ENCODE measurements around the gene CHSY1. TPM values are rescaled to one million over a fixed set of nuclear protein-coding genes. Genes with fewer than 3 reads are reported as not detected.
A peak's percentile ranks its signal among the peaks of the same experiment; 100 is the strongest.

Gene CHSY1
- total and polyA plus RNA-seq, 10 of the 15 experiments (the other 5 are each of a cell fraction or from before 2014, with no cell fraction given): 1.4 to 31.2 (median 10.5) TPM

GRCh38 chr15:101174152-101174920, 77.5 kb downstream of the CHSY1 start:
- ATAC-seq (no peak), DNase-seq (ENCODE audit: low read depth, low spot score) (no peak), FAIRE-seq (no peak)
- ChIA-PET SMC1A (ENCODE audit: uncharacterized antibody, unreplicated experiment) (interaction anchor here (1.4 kb wide), 1 partner anchor 30 kb away, joined by 5 read pairs; no protein-coding TSS in a partner anchor), POLR2A (no interaction called here), RAD21 (ENCODE audit: unreplicated experiment) (no interaction called here), CTCF (no interaction called here)
- Histone ChIP-seq H3K9ac (ENCODE audit: control insufficient read depth, insufficient read depth, low read length) (no peak overlapping the region), H3K9me3 (replicated peaks; ENCODE audit: control insufficient read depth, insufficient read depth, low read length) (no peaks in the 10 kb centered on the region; the same call in 2 of the 3 replicates), H3K36me3 (ENCODE audit: control insufficient read depth in 2 of 2, insufficient read depth in 2 of 2, low read length in 1 of 2) (peaks cover 7 to 11% of the 10 kb centered on the region in 2 experiments), H3K27ac (ENCODE audit: control insufficient read depth, insufficient read depth) (no peak overlapping the region), H4K20me1 (ENCODE audit: control insufficient read depth, insufficient read depth) (no peaks in the 10 kb centered on the region), H2AFZ (ENCODE audit: control insufficient read depth, low read depth, low read length) (no peak overlapping the region), H3K4me1 (ENCODE audit: control insufficient read depth, insufficient read depth, low read length) (peaks cover 4% of the 10 kb centered on the region; the same call in 1 of the 2 replicates), H3K4me3 (no peak overlapping the region), H3K79me2 (ENCODE audit: control insufficient read depth, insufficient read depth, low read length) (no peaks in the 10 kb centered on the region), H3K4me2 (ENCODE audit: control insufficient read depth, insufficient read depth) (no peak overlapping the region), H3K27me3 (replicated peaks in 1 of 2; ENCODE audit: control insufficient read depth in 2 of 2, insufficient read depth in 2 of 2, low read length in 1 of 2) (no peaks in the 10 kb centered on the region)
- no TSS peak for BruUV-seq (replicated peaks)
- TF ChIP-seq CBX5 (IDR thresholded peaks at IDR 0.05; ENCODE audit: low read depth) (no peak), POLR2A (IDR thresholded peaks at IDR 0.05; ENCODE audit: low read depth, low read length) (peak; percentile 26; the same call in 1 of the 2 replicates)
- 98% methylated on average over 24 of the region's 29 CpGs for WGBS (ENCODE audit: insufficient coverage, insufficient replicate concordance, low lambda C conversion rate, missing lambda C conversion rate)
- in situ Hi-C loops (cut with MboI): no loop called here
- intact Hi-C loops (cut with micrococcal nuclease; ENCODE audit: unreplicated experiment): no loop called here

- POLR2A ChIA-PET: no interaction called here
- Histone ChIP-seq H3K9ac (ENCODE audit: control insufficient read depth, insufficient read depth, low read length) (no peak overlapping the region), H3K79me2 (ENCODE audit: control insufficient read depth, insufficient read depth, low read length) (no peaks in the 10 kb centered on the region), H4K20me1 (ENCODE audit: control insufficient read depth, insufficient read depth) (no peaks in the 10 kb centered on the region), H2AFZ (ENCODE audit: control insufficient read depth, low read depth, low read length) (no peak overlapping the region), H3K4me3 (no peak overlapping the region), H3K4me2 (ENCODE audit: control insufficient read depth, insufficient read depth) (no peak overlapping the region), H3K27me3 (replicated peaks in 1 of 2; ENCODE audit: control insufficient read depth in 2 of 2, insufficient read depth in 2 of 2, low read length in 1 of 2) (no peaks in the 10 kb centered on the region), H3K27ac (ENCODE audit: control insufficient read depth, insufficient read depth) (no peak overlapping the region), H3K9me3 (replicated peaks; ENCODE audit: control insufficient read depth, insufficient read depth, low read length) (no peaks in the 10 kb centered on the region; the same call in 2 of the 3 replicates), H3K4me1 (ENCODE audit: control insufficient read depth, insufficient read depth, low read length) (peaks cover 4% of the 10 kb centered on the region; the same call in 1 of the 2 replicates), H3K36me3 (ENCODE audit: control insufficient read depth in 2 of 2, insufficient read depth in 2 of 2, low read length in 1 of 2) (peaks cover 5 to 9% of the 10 kb centered on the region in 2 experiments)
- FAIRE-seq (no peak), ATAC-seq (no peak), DNase-seq (ENCODE audit: low read depth, low spot score) (no peak)
- in situ Hi-C loops (cut with MboI): no loop called here
- intact Hi-C loops (cut with micrococcal nuclease; ENCODE audit: unreplicated experiment): no loop called here
- CTCF ChIA-PET: interaction anchor here (1.5 kb wide), 1 partner anchor 52 kb away, joined by 3 read pairs; no protein-coding TSS in a partner anchor
- WGBS (ENCODE audit: insufficient coverage, insufficient replicate concordance, low lambda C conversion rate, missing lambda C conversion rate): 90% methylated on average over 14 of the region's 14 CpGs
- BruUV-seq (replicated peaks): no TSS peak
- SMC1A ChIA-PET (ENCODE audit: uncharacterized antibody, unreplicated experiment): interaction anchor here (1.8 kb wide), 1 partner anchor 15 kb away, joined by 4 read pairs; no protein-coding TSS in a partner anchor
- RAD21 ChIA-PET (ENCODE audit: unreplicated experiment): no interaction called here
- TF ChIP-seq ZNF24 (IDR thresholded peaks at IDR 0.05) (no peak), ZBTB4 (CRISPR knock-in tag; IDR thresholded peaks at IDR 0.05) (no peak), CREB1 (IDR thresholded peaks at IDR 0.05; ENCODE audit: low read depth) (no peak), MYC (IDR thresholded peaks at IDR 0.05; ENCODE audit: insufficient read depth, insufficient read length, insufficient replicate concordance, low read length, severe bottlenecking) (no peak), PAX8 (IDR thresholded peaks at IDR 0.05) (no peak), ASH2L (IDR thresholded peaks at IDR 0.05; ENCODE audit: borderline replicate concordance, low read depth) (no peak), SP1 (IDR thresholded peaks at IDR 0.05; ENCODE audit: low read depth, low read length) (no peak), USF1 (IDR thresholded peaks at IDR 0.05; ENCODE audit: borderline replicate concordance, extremely low read length, insufficient read depth, low read depth, low read length) (no peak), CBX5 (IDR thresholded peaks at IDR 0.05; ENCODE audit: low read depth) (no peak)
These were observed 78.4 kb downstream of the CHSY1 start for GRCh38 chr15:101173233-101174119.

All from GM12878 (cell line).